HG02981 (cell line): ENCODE measurements around the gene TMEM238L.

Source experiments
- ATAC-seq: cut with Tn5 transposase; IDR thresholded peaks from one replicate; pipeline ENCODE4 v1.9.1; 2021; ENCODE audit warnings: mild to moderate bottlenecking, moderate library complexity; ENCODE audit not compliant: unreplicated experiment

TMEM238L gene

GRCh38 chr17:10748531-10749181 lies 55.2 kb downstream of the TMEM238L start:
- no peak for ATAC-seq

GRCh38 chr17:10745231-10745630 lies 58.7 kb downstream of the TMEM238L start:
- ATAC-seq, result no peak
